Loucy (cell line): ENCODE measurements around the gene TBC1D24.

Experiments used
- EZH2phosphoT487 ChIP-seq: fragments of 200-600 bp; IDR thresholded peaks from 2 replicates; pipeline ENCODE4 v1.6.1; 2018; ENCODE audit warnings: antibody characterized with exemption, mild to moderate bottlenecking, moderate library complexity, borderline replicate concordance
- TF ChIP-seq, protein P1 (sequence below): fragments of 200-600 bp; sonication (generic); conservative IDR thresholded peaks from 2 replicates; pipeline ENCODE4 v1.5.1; 2014; ENCODE audit warnings: mild to moderate bottlenecking, antibody characterized with exemption, low read length

DNA sequence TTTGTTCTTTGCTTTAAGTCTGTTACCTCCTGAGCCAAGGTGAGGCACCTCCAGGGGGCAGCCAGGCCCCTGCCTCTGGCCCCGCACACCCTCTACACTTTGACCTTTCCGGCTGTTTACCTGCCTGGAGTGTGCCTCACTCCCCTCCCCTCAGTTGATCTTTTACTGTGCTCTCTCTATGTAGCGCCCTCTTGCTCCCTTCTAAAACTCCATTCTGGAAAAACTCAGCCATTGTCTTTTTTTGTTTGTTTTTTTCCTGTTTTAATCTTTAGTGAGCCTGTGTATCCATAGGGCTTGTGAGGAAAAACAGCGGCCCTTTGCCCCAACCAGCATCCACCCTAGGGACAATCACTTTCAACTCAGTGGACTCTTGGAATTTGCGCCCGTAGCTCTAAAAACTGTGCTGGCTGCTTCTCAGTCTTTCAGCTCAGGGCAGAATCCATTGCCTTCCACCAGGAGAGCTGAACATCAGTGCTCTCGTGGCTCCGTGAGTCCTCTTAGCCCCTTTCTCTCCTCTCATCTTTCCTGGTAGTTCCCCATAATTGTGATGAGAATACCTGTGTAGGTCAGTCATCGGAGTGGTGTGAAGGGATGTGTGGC is 49.5 kb downstream of the TBC1D24 start:
- TF ChIP-seq, protein P1, sequence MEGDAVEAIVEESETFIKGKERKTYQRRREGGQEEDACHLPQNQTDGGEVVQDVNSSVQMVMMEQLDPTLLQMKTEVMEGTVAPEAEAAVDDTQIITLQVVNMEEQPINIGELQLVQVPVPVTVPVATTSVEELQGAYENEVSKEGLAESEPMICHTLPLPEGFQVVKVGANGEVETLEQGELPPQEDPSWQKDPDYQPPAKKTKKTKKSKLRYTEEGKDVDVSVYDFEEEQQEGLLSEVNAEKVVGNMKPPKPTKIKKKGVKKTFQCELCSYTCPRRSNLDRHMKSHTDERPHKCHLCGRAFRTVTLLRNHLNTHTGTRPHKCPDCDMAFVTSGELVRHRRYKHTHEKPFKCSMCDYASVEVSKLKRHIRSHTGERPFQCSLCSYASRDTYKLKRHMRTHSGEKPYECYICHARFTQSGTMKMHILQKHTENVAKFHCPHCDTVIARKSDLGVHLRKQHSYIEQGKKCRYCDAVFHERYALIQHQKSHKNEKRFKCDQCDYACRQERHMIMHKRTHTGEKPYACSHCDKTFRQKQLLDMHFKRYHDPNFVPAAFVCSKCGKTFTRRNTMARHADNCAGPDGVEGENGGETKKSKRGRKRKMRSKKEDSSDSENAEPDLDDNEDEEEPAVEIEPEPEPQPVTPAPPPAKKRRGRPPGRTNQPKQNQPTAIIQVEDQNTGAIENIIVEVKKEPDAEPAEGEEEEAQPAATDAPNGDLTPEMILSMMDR, result no peak
- no peak for TF ChIP-seq EZH2phosphoT487
